Heart left ventricle (tissue), 11 donors: ENCODE data around the gene TUBA1A. TPM values are rescaled to one million over a fixed set of nuclear protein-coding genes. Genes with fewer than 3 reads are reported as not detected.

Experiments used
- polyA plus RNA-seq, 2 donors: library from polyadenylated mRNA; stranded (reverse); fragments of 200-250 nt; gene quantifications; one replicate each; pipeline ENCODE4 v1.2.3, GENCODE V29; 2013
- total RNA-seq, 9 donors: library from RNA; depleted of rRNA in 2 of 9; stranded (reverse); fragments of >200 nt in 2 of 9; fragmentation: NEBNext Ultra II Directional in 3 of 9; extraction: Animal tissue kit (Norgen Biotek cat#: 25700) in 3 of 9; gene quantifications; one replicate each; pipeline versions ENCODE4 v1.1.0 to v1.2.4, GENCODE V29; 2016 to 2023
- donor health status: ischemic (EF 13 %, LVEDD 7.1; RV severe dilation, severe dysfunction).
- donor health status: healthy with polysubstance abuse.
- donor health status: DM: no; HTN: yes; CAD: no.
- donor health status: DM: no; HTN: no; CAD: no.
- donor health status: ischemic (EF 25% LVEDD 5.7; RV mildly dilated, moderate dysfunction).
- donor health status: healthy.
- donor health status: DM: yes; HTN: yes; CAD: no.
- donor health status: PGD.
- donor health status: nonischemic (EF 23%, LVEDD 6.1; RV moderate dilation, normal function).

Gene TUBA1A
- total and polyA plus RNA-seq, 11 donors = 71.5 to 280 (median 184) TPM

Other genes starting within 250 kb of the TUBA1A start
- 100 to 1,000 TPM in 1 of 9 donors, 10 to 100 TPM in 8; 35.8 to 130 (median 54.0) TPM for gene ARF3, start 231.6 kb downstream of the TUBA1A start, total RNA-seq
- 10 to 100 TPM; 40.1 to 61.5 TPM for gene ARF3, start 231.6 kb downstream of the TUBA1A start, polyA plus RNA-seq
- gene WNT10B, start 217.3 kb downstream of the TUBA1A start, total RNA-seq = 1 to 10 TPM in 1 of 9 donors, under 1 TPM in 7, not detected in 1; 0.12 to 1.3 (median 0.22) TPM
- under 1 TPM; 0.08 to 0.28 TPM for gene WNT10B, start 217.3 kb downstream of the TUBA1A start, polyA plus RNA-seq
- gene WNT1, start 210.8 kb downstream of the TUBA1A start, total RNA-seq = under 1 TPM in 1 of 9 donors, not detected in 8; 0.29 TPM
- gene WNT1, start 210.8 kb downstream of the TUBA1A start, polyA plus RNA-seq = not detected
- 1 to 10 TPM in 4 of 9 donors, under 1 TPM in 5; 0.40 to 2.8 (median 0.95) TPM for gene DDN, start 189.7 kb downstream of the TUBA1A start, total RNA-seq
- under 1 TPM; 0.42 to 0.91 TPM for gene DDN, start 189.7 kb downstream of the TUBA1A start, polyA plus RNA-seq
- 100 to 1,000 TPM in 2 of 9 donors, 10 to 100 TPM in 7; 72.0 to 107 (median 98.6) TPM for gene PRKAG1, start 170.3 kb downstream of the TUBA1A start, total RNA-seq
- 10 to 100 TPM; 91.5 to 93.5 TPM for gene PRKAG1, start 170.3 kb downstream of the TUBA1A start, polyA plus RNA-seq
- 10 to 100 TPM; 32.5 to 82.7 (median 55.6) TPM for gene KMT2D, start 128.3 kb downstream of the TUBA1A start, total RNA-seq
- gene KMT2D, start 128.3 kb downstream of the TUBA1A start, polyA plus RNA-seq = 10 to 100 TPM; 38.1 to 47.4 TPM
- 1 to 10 TPM in 2 of 9 donors, under 1 TPM in 2, not detected in 5; 0.19 to 2.0 (median 0.72) TPM for gene RHEBL1, start 119.1 kb downstream of the TUBA1A start, total RNA-seq
- under 1 TPM; 0.37 to 0.50 TPM for gene RHEBL1, start 119.1 kb downstream of the TUBA1A start, polyA plus RNA-seq
- 1 to 10 TPM in 1 of 9 donors, under 1 TPM in 8; 0.34 to 1.5 (median 0.76) TPM for gene DHH, start 94.3 kb downstream of the TUBA1A start, total RNA-seq
- gene DHH, start 94.3 kb downstream of the TUBA1A start, polyA plus RNA-seq = 1 to 10 TPM in 1 of 2 donors, under 1 TPM in 1; 0.38 to 1.0 TPM
- gene LMBR1L, start 78.2 kb downstream of the TUBA1A start, total RNA-seq = 10 to 100 TPM; 10.4 to 43.5 (median 27.9) TPM
- gene LMBR1L, start 78.2 kb downstream of the TUBA1A start, polyA plus RNA-seq = 10 to 100 TPM; 17.2 to 23.7 TPM
- gene TUBA1B, start 57.7 kb downstream of the TUBA1A start, total RNA-seq = 100 to 1,000 TPM; 242 to 966 (median 464) TPM
- gene TUBA1B, start 57.7 kb downstream of the TUBA1A start, polyA plus RNA-seq = 1,000 to 10,000 TPM in 1 of 2 donors, 100 to 1,000 TPM in 1; 189 to 1,651 TPM
- 100 to 1,000 TPM in 2 of 9 donors, 10 to 100 TPM in 7; 35.2 to 298 (median 68.8) TPM for gene TUBA1C, start 76.0 kb upstream of the TUBA1A start, total RNA-seq
- 100 to 1,000 TPM in 1 of 2 donors, 10 to 100 TPM in 1; 45.3 to 554 TPM for gene TUBA1C, start 76.0 kb upstream of the TUBA1A start, polyA plus RNA-seq
- gene PRPH, start 106.1 kb upstream of the TUBA1A start, total RNA-seq = under 1 TPM in 4 of 9 donors, not detected in 5; 0.36 to 0.70 (median 0.54) TPM
- under 1 TPM; 0.11 to 0.27 TPM for gene PRPH, start 106.1 kb upstream of the TUBA1A start, polyA plus RNA-seq
- gene TROAP, start 134.2 kb upstream of the TUBA1A start, total RNA-seq = 1 to 10 TPM in 2 of 9 donors, under 1 TPM in 4, not detected in 3; 0.33 to 6.4 (median 0.85) TPM
- gene TROAP, start 134.2 kb upstream of the TUBA1A start, polyA plus RNA-seq = under 1 TPM in 1 of 2 donors, not detected in 1; 0.11 TPM
- gene C1QL4, start 148.1 kb upstream of the TUBA1A start, total RNA-seq = not detected
- gene C1QL4, start 148.1 kb upstream of the TUBA1A start, polyA plus RNA-seq = not detected
- 1 to 10 TPM in 1 of 9 donors, under 1 TPM in 5, not detected in 3; 0.08 to 4.4 (median 0.53) TPM for gene DNAJC22, start 157.8 kb upstream of the TUBA1A start, total RNA-seq
- gene DNAJC22, start 157.8 kb upstream of the TUBA1A start, polyA plus RNA-seq = under 1 TPM in 1 of 2 donors, not detected in 1; 0.11 TPM
- gene SPATS2, start 178.4 kb upstream of the TUBA1A start, total RNA-seq = 1 to 10 TPM; 3.0 to 9.1 (median 4.8) TPM
- gene SPATS2, start 178.4 kb upstream of the TUBA1A start, polyA plus RNA-seq = 1 to 10 TPM; 6.7 TPM